Measurements from ENCODE around the gene DSN1.

- TF ChIP-seq, protein P1, sequence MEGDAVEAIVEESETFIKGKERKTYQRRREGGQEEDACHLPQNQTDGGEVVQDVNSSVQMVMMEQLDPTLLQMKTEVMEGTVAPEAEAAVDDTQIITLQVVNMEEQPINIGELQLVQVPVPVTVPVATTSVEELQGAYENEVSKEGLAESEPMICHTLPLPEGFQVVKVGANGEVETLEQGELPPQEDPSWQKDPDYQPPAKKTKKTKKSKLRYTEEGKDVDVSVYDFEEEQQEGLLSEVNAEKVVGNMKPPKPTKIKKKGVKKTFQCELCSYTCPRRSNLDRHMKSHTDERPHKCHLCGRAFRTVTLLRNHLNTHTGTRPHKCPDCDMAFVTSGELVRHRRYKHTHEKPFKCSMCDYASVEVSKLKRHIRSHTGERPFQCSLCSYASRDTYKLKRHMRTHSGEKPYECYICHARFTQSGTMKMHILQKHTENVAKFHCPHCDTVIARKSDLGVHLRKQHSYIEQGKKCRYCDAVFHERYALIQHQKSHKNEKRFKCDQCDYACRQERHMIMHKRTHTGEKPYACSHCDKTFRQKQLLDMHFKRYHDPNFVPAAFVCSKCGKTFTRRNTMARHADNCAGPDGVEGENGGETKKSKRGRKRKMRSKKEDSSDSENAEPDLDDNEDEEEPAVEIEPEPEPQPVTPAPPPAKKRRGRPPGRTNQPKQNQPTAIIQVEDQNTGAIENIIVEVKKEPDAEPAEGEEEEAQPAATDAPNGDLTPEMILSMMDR (IDR thresholded peaks at IDR 0.05): peak in 3 of 6 experiments; percentile 16 to 36 (median 18)
- no peak for TF ChIP-seq POLR2A (IDR thresholded peaks at IDR 0.05)
These were observed 55.9 kb downstream of the DSN1 start for GRCh38 chr20:36717657-36718056.
